Midbrain (tissue), 1 donor: ENCODE results near the gene PNCK.
"Not testable (repeated sequence)": the region's sequence is repeated elsewhere in the genome, so short reads cannot be mapped to it uniquely, and the experiment has no call there.

Experiments
- DNase-seq: peaks from one replicate; lab custom pipeline; 2025; lab: John Stamatoyannopoulos, UW

PNCK gene

GRCh38 chrX:153673428-153674218, at the start of gene PNCK:
Gene PNCK (minus strand): TSS chrX:153673813. CDS start chrX:153673076, 737 bp downstream.
- DNase-seq: no peak

GRCh38 chrX:153722704-153723350, 49.2 kb upstream of the PNCK start:
- no peak for DNase-seq

GRCh38 chrX:153719701-153720100, 46.1 kb upstream of the PNCK start:
- no peak for DNase-seq

- no peak for DNase-seq
These were observed 45.6 kb upstream of the PNCK start for GRCh38 chrX:153719238-153719637.

- DNase-seq: no peak
These were observed 43.8 kb upstream of the PNCK start for GRCh38 chrX:153717445-153717844.

- no peak for DNase-seq
These were observed 40.6 kb upstream of the PNCK start for GRCh38 chrX:153714256-153714655.

GRCh38 chrX:153709726-153710674, 36.4 kb upstream of the PNCK start:
- no peak for DNase-seq

GRCh38 chrX:153708415-153708814, 34.8 kb upstream of the PNCK start:
- DNase-seq: peak; percentile 64

- no peak for DNase-seq
These were observed 33.8 kb upstream of the PNCK start for GRCh38 chrX:153707406-153707805.

- DNase-seq: no peak
These were observed 33.2 kb upstream of the PNCK start for GRCh38 chrX:153706799-153707198.

- DNase-seq: not testable (repeated sequence)
These were observed 31.9 kb upstream of the PNCK start for GRCh38 chrX:153705403-153706060.

- DNase-seq: not testable (repeated sequence)
These were observed 31.2 kb upstream of the PNCK start for GRCh38 chrX:153704631-153705402.

- no peak for DNase-seq
These were observed 30.5 kb upstream of the PNCK start for GRCh38 chrX:153704021-153704526.

GRCh38 chrX:153703036-153703370, 29.4 kb upstream of the PNCK start:
- DNase-seq: no peak

GRCh38 chrX:153702336-153703035, 28.9 kb upstream of the PNCK start:
- no peak for DNase-seq

- DNase-seq: no peak
These were observed 28.1 kb upstream of the PNCK start for GRCh38 chrX:153701706-153702105.

GRCh38 chrX:153700967-153701366, 27.4 kb upstream of the PNCK start:
- no peak for DNase-seq

GRCh38 chrX:153700376-153700945, 26.8 kb upstream of the PNCK start:
- no peak for DNase-seq

GRCh38 chrX:153699784-153700371, 26.3 kb upstream of the PNCK start:
- DNase-seq: not testable (repeated sequence)
